Brain microvascular endothelial cell (primary cell): ENCODE results near the gene CXCL17.
"Not testable (repeated sequence)": the region's sequence is repeated elsewhere in the genome, so short reads cannot be mapped to it uniquely, and the experiment has no call there.

Experiments used
- DNase-seq: peaks from one replicate; pipeline ENCODE4 v3.0.0-alpha.2; 2020
- H3K27ac ChIP-seq: fragments of 250-450 bp; sonication (Bioruptor Pico); 2 replicates; pipeline ENCODE4 v1.5.1; 2020; ENCODE audit warnings: mild to moderate bottlenecking, moderate library complexity
- H3K27me3 ChIP-seq: fragments of 250-450 bp; sonication (Bioruptor Pico); replicated peaks from 2 replicates; pipeline ENCODE4 v1.5.1; 2020; ENCODE audit warnings: mild to moderate bottlenecking
- H3K36me3 ChIP-seq: fragments of 250-450 bp; sonication (Bioruptor Pico); replicated peaks from 2 replicates; pipeline ENCODE4 v1.5.1; 2020; ENCODE audit warnings: mild to moderate bottlenecking
- H3K4me3 ChIP-seq: 2 replicates; pipeline ENCODE4 v1.5.1; 2011; ENCODE audit warnings: low read depth, mild to moderate bottlenecking, control low read depth, low read length, moderate library complexity
- in situ Hi-C: cut with HindIII; loops from 2 replicates; pipeline ENCODE4 v1.10.0; 2017; ENCODE audit warnings: low sequenced_read_pairs, low pct_ligation_motif_present
- TF ChIP-seq, protein P1 (sequence below): IDR thresholded peaks from 2 replicates; pipeline ENCODE4 v1.5.1; 2011; ENCODE audit warnings: low read depth, mild to moderate bottlenecking, moderate library complexity, low read length, control low read depth, inconsistent platforms; ENCODE audit errors: missing control alignments

Gene CXCL17

DNA sequence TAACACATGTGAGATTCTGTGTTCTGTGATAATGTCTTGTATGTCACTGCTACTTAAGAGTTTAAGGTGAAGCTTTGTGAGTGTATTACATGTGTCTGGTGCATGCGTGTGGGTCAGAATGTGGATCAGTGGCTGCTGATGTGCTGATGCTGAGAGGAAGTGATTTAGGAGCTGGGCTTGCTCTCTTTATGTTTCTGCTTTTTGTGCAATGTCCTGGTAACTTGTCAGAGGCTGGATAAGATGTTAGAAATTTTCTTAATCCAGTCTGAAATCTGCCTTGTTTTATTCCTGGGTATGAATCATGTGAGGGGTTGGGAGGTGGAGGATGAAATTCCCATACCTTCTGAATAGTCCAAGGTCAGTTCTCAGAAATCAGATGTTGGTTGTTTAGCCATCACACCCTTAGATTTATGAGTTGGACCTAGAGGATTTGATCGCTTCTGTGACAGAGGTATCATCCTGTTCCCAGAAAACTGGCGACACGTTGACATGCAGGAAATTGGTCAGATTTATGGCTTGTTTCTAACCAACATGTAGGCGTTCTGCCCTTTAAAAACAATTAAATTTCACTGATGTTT lies 24.5 kb upstream of the CXCL17 start:
- in situ Hi-C loops: no loop called here
- Histone ChIP-seq H3K27ac (no peak overlapping the region), H3K36me3 (no peaks in the 10 kb centered on the region), H3K4me3 (no peak overlapping the region), H3K27me3 (no peaks in the 10 kb centered on the region)
- TF ChIP-seq, protein P1, sequence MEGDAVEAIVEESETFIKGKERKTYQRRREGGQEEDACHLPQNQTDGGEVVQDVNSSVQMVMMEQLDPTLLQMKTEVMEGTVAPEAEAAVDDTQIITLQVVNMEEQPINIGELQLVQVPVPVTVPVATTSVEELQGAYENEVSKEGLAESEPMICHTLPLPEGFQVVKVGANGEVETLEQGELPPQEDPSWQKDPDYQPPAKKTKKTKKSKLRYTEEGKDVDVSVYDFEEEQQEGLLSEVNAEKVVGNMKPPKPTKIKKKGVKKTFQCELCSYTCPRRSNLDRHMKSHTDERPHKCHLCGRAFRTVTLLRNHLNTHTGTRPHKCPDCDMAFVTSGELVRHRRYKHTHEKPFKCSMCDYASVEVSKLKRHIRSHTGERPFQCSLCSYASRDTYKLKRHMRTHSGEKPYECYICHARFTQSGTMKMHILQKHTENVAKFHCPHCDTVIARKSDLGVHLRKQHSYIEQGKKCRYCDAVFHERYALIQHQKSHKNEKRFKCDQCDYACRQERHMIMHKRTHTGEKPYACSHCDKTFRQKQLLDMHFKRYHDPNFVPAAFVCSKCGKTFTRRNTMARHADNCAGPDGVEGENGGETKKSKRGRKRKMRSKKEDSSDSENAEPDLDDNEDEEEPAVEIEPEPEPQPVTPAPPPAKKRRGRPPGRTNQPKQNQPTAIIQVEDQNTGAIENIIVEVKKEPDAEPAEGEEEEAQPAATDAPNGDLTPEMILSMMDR: no peak
- DNase-seq: no peak

DNA sequence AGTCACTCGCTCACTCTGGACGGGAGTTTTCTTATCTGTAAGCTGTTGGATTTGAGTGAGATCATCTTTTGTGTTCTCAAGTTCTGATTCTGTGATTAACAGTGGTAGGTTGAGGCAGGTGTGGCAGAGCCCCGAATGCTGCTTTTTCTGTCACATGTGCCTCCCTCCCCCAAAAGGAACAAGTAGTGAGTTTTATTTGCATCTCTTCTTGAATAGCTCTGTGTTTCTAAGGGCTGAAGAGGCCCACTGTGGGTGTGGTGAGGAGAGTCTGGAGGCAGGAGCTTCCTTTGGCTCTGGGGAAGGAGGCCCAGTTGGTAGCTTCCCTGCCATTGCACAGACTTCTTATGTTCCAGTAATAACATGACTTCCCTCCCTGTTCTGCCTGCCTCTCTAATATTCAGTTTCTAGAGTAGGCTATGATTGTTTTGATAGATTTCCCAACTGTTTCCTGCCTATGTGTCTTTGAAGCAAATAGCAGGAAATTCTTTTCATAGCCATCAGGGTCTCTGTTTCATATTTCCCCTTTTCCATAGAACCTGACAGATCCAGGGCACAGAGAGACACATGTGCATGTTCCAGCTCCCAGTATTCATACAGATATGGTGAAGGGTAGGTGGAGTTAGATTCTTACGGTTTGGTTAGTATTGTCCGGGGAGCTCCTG lies 23.9 kb upstream of the CXCL17 start:
- H3K27me3 ChIP-seq: no peaks in the 10 kb centered on the region
- TF ChIP-seq, protein P1: no peak
- in situ Hi-C loops: no loop called here
- DNase-seq: no peak
- no peaks in the 10 kb centered on the region for H3K36me3 ChIP-seq
- no peak overlapping the region for H3K27ac ChIP-seq
- no peak overlapping the region for H3K4me3 ChIP-seq

DNA sequence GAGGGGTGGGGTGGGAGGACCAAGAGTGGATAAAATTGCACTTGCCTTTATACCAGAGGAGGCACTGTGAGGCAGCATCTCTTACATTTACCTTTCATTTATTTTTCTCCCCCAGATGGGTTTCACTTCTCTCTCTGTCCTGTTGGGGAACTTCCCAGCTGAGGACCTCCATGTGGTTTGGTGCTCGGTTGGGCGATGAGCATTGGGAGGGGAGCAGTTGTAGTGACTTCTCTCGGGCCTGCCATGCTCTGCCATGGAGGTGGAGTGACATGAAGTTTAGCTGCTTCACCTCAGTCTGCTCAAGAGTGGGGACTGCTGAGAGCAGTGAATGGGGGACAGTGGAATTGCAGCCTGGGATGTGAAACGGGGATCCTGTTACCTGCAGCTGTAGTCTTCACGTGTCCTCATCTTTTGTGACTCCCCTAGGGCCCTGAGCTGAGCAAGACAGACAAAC lies 23.1 kb upstream of the CXCL17 start:
- H3K36me3 ChIP-seq: no peaks in the 10 kb centered on the region
- H3K4me3 ChIP-seq: no peak overlapping the region
- in situ Hi-C loops: no loop called here
- TF ChIP-seq, protein P1: no peak
- DNase-seq: no peak
- no peaks in the 10 kb centered on the region for H3K27me3 ChIP-seq
- no peak overlapping the region for H3K27ac ChIP-seq

DNA sequence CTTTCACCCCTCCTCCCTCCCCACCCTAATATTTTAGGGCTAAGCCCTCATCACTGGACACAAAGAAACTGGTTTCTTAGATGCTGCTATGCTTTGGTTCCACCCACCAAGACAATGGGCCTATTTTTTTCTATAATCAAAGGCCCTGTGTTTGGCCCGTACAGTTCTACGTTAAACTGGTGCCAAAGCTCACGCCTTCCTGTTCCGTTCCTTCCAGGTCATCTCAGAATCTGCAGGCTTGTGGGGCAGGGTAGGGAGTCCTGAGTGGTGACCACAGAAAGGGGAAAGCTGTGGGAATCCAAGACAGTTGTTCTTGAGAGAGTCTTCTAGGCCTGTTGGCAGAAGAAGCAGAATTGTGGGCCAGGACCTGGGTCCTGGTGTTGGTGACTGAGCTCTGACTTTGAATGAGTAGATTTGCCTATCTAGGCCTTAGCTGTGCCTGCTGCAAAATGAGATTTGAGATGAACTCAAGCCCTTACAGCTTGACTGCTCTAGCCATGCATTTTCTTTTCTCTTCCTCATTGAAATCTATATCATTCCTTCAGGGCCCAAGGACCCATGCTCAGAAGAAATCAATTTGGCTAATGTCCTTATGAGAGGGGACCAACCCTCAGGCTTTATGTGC lies 19.1 kb upstream of the CXCL17 start:
- Histone ChIP-seq H3K4me3 (no peak overlapping the region), H3K36me3 (no peaks in the 10 kb centered on the region), H3K27me3 (no peaks in the 10 kb centered on the region), H3K27ac (no peak overlapping the region)
- no peak for DNase-seq
- TF ChIP-seq, protein P1: no peak
- in situ Hi-C loops: no loop called here

DNA sequence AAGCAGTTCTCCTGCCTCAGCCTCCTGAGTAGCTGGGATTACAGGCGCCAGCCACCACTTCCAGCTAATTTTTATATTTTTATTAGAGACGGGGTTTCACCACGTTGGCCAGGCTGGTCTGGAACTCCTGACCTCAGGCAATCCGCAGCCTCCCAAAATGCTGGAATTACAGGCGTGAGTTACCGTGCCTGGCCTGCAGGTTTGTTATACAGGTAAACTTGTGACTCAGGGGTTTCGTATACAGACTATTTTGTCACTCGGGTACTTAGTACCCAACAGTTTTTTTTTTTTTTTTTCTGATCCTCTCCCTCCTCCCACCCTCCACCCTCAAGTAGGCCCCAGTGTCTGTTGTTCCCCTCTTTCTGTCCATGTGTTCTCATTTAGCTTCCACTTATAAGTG lies 18.5 kb upstream of the CXCL17 start:
- H3K27ac ChIP-seq, in situ Hi-C loops, H3K36me3 ChIP-seq, DNase-seq, H3K4me3 ChIP-seq, H3K27me3 ChIP-seq: not testable (repeated sequence)

DNA sequence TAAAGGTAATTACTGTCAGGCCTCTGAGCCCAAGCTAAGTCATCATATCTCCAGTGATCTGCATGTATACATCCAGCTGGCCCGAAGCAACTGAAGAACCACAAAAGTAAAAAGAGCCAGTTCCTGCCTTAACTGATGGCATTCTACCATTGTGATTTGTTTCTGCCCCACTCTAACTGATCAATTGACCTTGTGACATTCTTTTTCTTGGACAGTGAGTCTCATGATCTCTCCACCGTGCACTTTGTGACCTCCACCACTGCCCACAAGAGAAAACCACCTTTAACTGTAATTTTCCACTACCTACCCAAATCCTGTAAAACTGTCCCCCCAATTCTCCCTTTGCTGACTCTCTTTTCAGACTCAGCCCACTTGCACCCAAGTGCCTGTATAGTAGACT lies 17.2 kb upstream of the CXCL17 start:
- DNase-seq: no peak
- peaks cover under 1% of the 10 kb centered on the region for H3K27me3 ChIP-seq
- in situ Hi-C loops: no loop called here
- H3K27ac ChIP-seq: no peak overlapping the region
- TF ChIP-seq, protein P1: no peak
- H3K36me3 ChIP-seq: no peaks in the 10 kb centered on the region
- H3K4me3 ChIP-seq: no peak overlapping the region
